Femur (tissue), 1 donor: Measurements from ENCODE around the gene RAB14.

Source experiments
- DNase-seq: peaks from one replicate; pipeline ENCODE4 v3.0.0-alpha.2; 2017

RAB14 gene

DNA sequence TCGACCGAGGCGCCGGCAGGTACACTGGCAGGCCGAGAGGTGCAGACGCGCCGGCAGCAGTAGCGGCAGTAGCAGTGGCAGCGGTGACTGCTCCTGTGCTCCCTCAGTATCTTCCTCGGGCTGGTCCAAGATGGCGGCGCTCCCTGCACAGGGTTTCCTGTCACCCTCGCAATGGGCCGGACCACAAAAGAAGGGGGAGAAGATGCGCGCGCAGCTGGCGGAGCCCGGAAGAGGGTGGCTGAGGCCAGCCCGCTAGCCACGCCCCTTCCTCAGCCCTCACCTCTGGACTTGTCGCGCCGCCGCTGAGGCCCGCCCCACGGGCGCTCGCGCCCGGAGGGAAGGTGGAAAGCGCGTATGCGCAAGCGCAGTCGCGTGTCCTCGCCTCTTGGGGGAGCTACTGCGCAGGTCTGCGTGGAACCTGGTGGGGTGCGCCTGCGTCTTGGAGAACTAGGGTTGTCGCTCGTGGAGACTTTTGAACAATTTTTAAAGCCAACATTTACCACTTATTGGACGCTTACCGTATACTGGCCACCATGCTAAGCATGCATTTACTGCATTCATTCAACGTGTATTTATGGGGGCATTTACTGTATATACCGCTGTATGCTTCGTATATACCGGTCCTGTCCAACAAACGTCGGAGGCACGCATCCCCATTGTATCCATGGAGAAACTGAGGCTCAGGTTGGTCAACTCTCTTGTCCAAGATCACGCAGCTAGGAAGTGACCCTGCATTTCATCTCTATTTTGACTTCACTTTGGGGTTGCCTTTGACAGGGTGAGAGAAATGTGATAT, at the start of gene RAB14:
Gene RAB14, minus strand, starts transcription at position 132 of the 796 bp plus-strand sequence. CDS start 8,457 bp downstream, outside the sequence.
- DNase-seq, result peak; percentile 100

GRCh38 chr9:121249563-121249962, 47.9 kb upstream of the RAB14 start:
- DNase-seq, result no peak

GRCh38 chr9:121246821-121247561, 45.3 kb upstream of the RAB14 start:
- no peak for DNase-seq

DNA sequence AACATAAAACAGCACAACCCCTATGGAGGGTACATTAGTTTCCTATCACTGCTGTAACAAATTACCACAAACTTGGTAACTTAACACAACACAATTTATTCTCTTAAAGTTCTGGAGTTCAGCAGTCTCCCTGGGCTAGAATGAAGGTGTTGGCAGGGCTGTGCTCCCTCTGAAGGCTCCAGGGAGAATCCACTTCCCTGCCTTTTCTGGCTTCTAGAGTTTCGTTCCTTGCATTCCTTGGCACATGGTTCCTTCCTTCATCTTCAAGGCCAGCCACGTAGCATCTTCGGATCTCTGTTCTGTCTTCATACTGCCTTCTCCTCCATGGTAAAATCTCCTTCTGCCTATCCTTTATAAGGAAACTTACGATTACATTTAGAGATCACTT, 41.3 kb upstream of the RAB14 start:
- no peak for DNase-seq

DNA sequence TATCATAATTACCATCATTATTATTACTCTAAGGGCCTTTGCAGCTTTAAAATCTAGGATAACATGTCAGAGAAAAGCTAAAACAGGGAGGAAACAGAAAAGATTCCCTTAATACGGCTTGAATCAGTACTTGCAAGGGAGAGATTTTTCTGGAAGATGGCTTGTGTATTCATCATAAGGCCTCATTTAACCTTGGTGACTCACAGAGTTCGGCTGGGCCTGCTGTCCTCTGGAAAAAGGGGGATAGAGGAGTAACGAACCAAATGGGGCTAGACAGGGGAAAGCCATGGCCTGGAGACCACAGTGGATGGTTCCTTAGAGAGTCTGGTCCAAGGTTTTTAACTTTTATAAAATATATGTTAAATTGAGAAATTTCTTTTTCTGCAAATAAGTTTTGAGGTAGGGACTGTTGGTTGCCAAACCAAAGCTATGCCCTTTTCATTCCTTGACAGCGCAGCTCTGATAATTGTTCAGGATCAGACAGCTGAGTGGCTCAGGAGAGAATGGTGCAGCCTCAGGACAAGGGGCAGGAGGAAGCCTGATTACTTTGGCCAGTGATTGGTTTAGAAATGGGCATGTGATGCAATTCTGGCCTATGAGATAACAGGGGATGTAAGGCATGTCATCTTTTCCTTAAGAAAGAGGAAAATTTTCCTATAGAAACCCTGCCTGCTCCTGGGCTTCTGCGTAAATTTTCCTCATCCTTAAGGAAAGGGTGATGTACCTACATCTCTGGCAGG, 40.7 kb upstream of the RAB14 start:
- DNase-seq, result no peak

DNA sequence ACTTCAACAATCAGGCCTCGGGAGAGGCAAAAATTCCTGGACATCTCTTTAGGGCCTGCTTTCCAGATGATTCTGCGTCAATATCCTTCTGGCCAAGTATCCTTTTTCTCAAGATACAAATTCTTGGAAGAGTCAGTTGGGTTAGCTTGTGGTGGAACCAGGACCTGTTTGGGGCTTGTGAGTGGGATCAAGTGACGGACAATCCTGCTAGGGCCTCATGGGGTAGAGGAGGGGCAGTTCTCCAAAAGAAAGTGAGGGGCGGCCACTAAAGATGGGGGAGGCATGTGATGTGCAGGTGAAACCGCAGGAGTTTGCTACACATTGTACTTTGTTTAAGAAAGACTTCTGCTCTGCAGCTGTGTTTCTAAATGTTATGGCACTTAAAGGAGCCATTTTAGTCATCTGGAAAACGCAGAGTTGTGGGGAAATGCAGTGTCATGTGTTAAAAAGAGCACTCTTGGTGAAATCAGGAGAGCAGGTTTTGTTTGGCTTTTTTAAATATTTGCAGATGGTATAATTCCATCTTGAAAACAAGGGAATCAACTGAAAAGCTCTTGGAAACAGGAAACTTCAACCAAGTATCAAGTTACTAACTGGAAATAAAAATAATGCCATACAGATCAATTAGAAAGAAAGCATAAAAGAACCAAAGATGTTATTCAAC, 38.9 kb upstream of the RAB14 start:
- no peak for DNase-seq

DNA sequence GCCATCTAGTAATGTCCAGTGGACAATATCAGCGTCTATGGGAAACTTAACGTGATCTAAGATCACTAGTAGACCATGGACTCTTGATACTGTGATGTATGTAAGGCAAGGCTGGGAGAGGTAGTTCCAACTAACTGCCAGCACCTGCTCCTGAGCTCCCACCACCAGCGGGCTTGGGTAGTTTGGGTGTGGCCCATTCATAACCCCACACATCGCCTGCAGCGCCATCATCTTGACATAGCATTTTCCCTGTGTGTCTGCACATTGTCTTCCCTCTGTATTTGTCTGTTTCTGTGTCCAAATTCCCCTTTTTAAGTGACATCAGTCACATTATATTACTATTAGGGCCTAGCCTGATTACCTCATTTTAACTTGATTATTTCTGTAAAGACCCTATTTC, 38.2 kb upstream of the RAB14 start:
- no peak for DNase-seq

DNA sequence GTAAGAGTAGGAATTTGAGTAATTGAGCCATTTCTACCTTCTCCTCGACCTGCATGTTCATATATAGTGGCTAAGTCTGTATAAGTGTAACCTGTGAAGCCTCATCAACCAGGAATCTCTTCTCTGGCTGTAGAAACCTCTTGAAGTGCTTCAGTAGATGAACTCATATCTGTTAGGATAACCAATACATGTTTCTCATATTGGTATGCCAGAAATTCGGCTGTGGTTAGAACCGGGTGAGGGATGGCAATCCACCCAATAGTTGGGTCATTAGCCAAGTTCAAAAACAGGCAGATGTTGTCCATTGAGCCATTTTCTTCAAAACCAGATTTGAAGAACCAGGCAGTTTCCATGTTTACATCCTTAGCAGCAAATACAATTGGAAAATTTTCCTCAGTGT, 37.4 kb upstream of the RAB14 start:
- no peak for DNase-seq

GRCh38 chr9:121237916-121238315, 36.2 kb upstream of the RAB14 start:
- no peak for DNase-seq

- no peak for DNase-seq
Measured at GRCh38 chr9:121235512-121235911, 33.8 kb upstream of the RAB14 start.

- no peak for DNase-seq
Measured at GRCh38 chr9:121234832-121235161, 33.1 kb upstream of the RAB14 start.

DNA sequence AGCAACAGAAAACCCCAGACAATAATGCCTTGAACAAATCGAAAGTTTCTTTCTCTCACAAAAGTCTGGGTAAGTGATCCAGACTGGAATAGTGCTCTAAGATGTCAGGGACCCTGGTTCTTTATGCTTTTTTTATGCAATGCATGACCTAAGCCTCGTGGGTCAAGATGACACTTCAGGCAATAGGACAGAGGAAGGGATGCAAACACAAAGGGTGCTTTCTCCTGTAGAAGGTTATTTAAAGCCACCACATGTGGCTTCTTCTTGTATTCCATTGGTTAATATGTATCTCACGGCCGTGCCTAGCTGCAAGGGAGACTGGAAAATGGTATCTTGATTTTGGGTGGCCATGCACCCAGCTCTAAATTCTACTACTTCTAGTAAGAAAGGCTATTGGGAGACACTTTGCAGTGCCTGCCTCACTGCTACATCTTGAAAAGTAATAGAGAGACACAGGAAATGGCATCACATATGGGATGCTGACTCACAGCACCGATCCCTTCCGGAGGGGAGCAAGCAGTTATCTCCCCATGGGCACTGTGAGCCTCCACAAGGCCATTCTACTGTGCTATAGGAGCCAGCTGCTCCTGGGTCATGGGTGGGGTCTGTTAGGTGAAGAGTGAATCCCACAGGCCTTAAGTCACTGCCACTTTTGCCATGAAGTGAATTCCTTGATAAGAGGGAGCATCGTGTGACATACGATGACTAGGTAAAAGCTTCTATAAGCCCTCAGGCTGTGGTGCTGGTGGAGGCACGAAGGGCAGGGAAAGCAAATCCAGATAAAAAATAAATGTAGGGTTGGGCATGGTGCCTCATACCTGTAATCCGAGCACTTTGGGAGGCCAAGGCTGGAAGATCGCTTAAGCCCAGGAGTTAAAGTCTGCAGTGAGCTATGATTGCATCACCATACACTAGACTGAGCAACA, 32.5 kb upstream of the RAB14 start:
- no peak for DNase-seq

GRCh38 chr9:121232251-121232650, 30.6 kb upstream of the RAB14 start:
- DNase-seq, result no peak

DNA sequence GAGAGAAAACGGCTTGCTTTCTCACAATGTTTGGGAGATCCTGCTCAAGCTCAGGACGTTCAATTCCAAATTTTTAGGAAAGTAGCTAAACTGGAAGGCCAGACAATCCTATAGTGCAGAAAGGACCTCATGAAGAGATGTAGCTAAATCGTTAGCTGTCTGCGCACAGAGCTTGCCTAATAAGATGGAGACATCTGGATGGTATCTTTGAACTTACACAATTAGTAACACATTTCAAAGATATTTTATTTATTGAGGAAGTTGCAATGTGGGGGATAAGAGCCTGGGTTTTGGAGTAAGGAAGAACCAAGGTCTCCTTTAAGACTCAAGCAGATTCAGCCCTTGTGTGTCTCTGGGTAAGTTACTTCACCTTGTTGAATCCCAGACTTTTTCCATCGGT, 28.6 kb upstream of the RAB14 start:
- no peak for DNase-seq

GRCh38 chr9:121227862-121228261, 26.2 kb upstream of the RAB14 start:
- DNase-seq, result no peak

GRCh38 chr9:121226175-121226574, 24.5 kb upstream of the RAB14 start:
- no peak for DNase-seq

- DNase-seq, result no peak
Measured at GRCh38 chr9:121225240-121225639, 23.6 kb upstream of the RAB14 start.

DNA sequence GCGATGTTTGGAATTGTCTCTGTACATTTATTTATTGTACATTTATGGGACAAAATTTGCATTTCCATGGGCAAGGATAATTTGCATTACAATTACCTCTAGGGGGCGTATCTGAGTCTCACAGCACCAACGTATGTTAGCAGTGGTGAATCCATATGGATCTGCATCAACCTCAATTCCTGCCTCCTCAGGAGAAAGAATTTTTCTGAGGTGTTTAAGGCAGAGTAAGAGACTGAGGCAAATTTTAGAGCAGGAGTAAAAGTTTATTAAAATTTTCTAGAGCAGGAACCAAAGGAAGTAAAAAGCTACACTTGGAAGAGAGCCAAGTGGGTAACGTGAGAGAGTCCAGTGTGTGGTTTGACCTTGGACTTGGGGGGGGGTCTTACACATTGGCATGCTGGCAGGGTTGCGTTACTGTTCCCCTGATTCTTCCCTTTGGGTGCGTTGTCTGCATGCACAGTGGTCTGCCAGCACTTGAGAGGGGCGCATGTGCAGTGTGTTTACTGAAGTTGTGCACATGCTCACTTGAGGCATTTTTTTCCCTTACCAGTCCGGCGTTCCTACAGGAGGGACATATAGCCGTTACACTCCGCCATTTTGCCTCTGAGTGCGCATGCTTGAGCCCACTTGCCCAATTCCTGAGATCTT, 21.0 kb upstream of the RAB14 start:
- no peak for DNase-seq

DNA sequence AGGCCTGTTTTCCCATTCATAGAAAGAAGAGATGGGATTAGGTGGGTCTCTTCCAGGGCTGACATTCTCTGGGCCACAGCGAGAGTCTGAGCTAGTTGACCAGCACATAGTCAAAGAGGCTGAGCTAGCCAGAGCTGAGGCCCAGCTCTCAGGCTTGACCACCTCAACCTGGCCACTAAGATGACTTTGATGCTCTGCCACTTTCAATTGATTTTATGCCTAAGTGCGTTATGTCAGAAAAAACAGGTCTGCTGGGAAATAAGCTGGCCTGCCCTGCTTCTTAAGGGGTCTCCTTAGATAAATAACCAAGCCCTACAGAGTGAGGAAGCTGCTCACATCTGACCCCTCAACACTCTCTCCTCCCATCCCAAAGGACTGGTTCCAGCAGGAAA, 20.0 kb upstream of the RAB14 start:
- no peak for DNase-seq

DNA sequence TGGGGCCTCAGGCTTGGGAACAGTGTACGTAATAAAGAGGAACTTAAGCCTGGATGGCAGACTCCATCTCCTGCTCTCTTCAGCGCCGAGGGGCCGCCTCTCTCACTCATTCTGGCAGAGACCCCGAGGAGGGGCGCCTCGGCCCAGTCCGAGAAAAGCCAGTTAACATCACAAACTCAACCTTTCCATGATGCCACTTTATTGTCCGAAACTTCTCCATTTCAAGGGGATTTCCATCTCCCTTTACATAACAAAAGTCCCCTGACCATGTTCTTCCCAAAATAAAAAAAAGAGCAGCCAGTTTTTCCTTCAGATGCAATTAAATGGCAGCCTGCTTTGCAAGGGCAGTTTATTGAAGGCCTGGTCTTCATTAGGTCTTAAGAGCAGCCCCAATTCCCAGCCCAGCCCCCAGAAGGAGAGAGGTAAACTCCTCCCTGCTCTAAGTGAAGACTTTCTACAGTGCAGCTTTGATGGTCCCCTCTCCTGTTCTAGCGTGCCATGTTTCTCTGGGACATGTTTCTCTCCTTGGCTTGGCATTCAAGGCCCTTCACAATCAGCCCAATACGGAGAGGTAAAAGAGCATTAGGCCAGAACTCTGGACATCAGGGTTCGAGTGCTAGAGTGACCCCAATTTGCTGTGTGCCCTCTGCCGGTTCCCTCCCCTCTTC, 19.5 kb upstream of the RAB14 start:
- DNase-seq, result peak; percentile 46

DNA sequence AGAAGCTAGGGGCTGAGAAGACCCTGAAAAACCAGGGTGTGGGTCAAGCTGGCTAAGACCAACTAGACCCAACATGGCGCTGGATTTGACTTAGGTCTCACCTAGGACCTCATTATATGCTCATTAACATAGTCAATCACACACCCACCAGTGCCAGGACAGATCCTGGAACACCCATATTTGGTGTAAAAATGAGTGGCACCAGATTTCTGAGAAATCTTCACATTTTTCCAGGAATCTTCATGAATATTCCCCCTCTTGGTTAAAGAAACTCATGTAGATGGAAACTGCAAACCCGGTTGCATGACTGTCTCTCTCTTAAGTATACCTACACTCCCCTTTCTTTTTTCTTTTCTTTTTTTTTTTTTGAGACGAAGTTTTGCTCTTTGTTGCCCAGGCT, 17.9 kb upstream of the RAB14 start:
- DNase-seq, result no peak
